SK-N-SH (cell line): Measurements from ENCODE around the gene DLG2. TPM values are rescaled to one million over a fixed set of nuclear protein-coding genes. Genes with fewer than 3 reads are reported as not detected.

Experiments used
- CTCF ChIA-PET: fragments of 300-600, 350-600 bp; formaldehyde crosslinking; extraction: SDS; loops from one replicate; lab custom pipeline; 2021; lab: Yijun Ruan, JAX
- POLR2A ChIA-PET: fragments of 350-600 bp; sonication (Branson Sonifier 250); formaldehyde crosslinking; extraction: SDS; loops from one replicate; lab custom pipeline; 2020; ENCODE audit warnings: antibody characterized with exemption, inconsistent platforms; lab: Yijun Ruan, JAX
- DNase-seq: peaks from one replicate; pipeline ENCODE4 v3.0.0; 2012
- H2AFZ ChIP-seq: fragments of 200-600 bp; sonication (generic); 2 replicates; pipeline ENCODE4 v1.8.1; 2016; ENCODE audit warnings: antibody characterized with exemption, mild to moderate bottlenecking, low read depth
- H3F3A ChIP-seq: fragments of 200-600 bp; sonication (generic); replicated peaks from 2 replicates; pipeline ENCODE3; 2016; ENCODE audit warnings: antibody characterized with exemption, mild to moderate bottlenecking; ENCODE audit not compliant: insufficient read depth
- H3K27ac ChIP-seq, 2 experiments: fragments of 200-500 bp in 1 of 2; fragments of 200-600 bp in 1 of 2; sonication (Bioruptor generic) in 1 of 2; sonication (generic), shearing (Covaris generic) in 1 of 2; 2 replicates each; pipeline versions ENCODE4 v1.5.1 to v1.6.1; 2014 to 2016; ENCODE audit warnings: low read depth in 2 of 2, inconsistent platforms in 1 of 2, low read length in 1 of 2, mild to moderate bottlenecking in 1 of 2, mixed read lengths in 1 of 2
- H3K27me3 ChIP-seq: fragments of 200-600 bp; sonication (generic), shearing (Covaris generic); 2 replicates; pipeline ENCODE4 v1.6.1; 2016; ENCODE audit warnings: mixed run types; ENCODE audit not compliant: insufficient read depth
- H3K36me3 ChIP-seq, 2 experiments: fragments of 200-500 bp in 1 of 2; fragments of 200-600 bp in 1 of 2; sonication (Bioruptor generic) in 1 of 2; sonication (generic) in 1 of 2; replicated peaks in 1 of 2; 2 replicates each; pipeline versions ENCODE3 to v1.5.1; 2014 to 2016; ENCODE audit warnings: low read length in 1 of 2, mild to moderate bottlenecking in 1 of 2; ENCODE audit not compliant: insufficient read depth in 2 of 2, control insufficient read depth in 1 of 2
- H3K4me1 ChIP-seq, 2 experiments: fragments of 200-500 bp in 1 of 2; fragments of 200-600 bp in 1 of 2; sonication (Bioruptor generic) in 1 of 2; sonication (generic), shearing (Covaris generic) in 1 of 2; 2 replicates each; pipeline versions ENCODE4 v1.5.1 to v1.6.1; 2014 to 2016; ENCODE audit warnings: low read depth in 1 of 2, low read length in 1 of 2, mixed run types in 1 of 2; ENCODE audit not compliant: insufficient read depth in 2 of 2, control insufficient read depth in 1 of 2
- H3K4me2 ChIP-seq: fragments of 200-600 bp; sonication (generic), shearing (Covaris generic); 2 replicates; pipeline ENCODE4 v1.6.1; 2017; ENCODE audit warnings: mixed run types
- H3K4me3 ChIP-seq, 2 experiments: fragments of 200-500 bp in 1 of 2; fragments of 200-600 bp in 1 of 2; sonication (Bioruptor generic) in 1 of 2; sonication (generic), shearing (Covaris generic) in 1 of 2; 2 replicates each; pipeline versions ENCODE4 v1.5.1 to v1.8.1; 2014 to 2016; ENCODE audit warnings: low read depth in 2 of 2, inconsistent platforms in 1 of 2, low read length in 1 of 2, mild to moderate bottlenecking in 1 of 2, mixed read lengths in 1 of 2, moderate library complexity in 1 of 2
- H3K79me2 ChIP-seq: fragments of 200-600 bp; sonication (generic); 2 replicates; pipeline ENCODE4 v1.8.1; 2017; ENCODE audit warnings: mild to moderate bottlenecking; ENCODE audit not compliant: insufficient read depth
- H3K9ac ChIP-seq: fragments of 200-600 bp; sonication (generic); 2 replicates; pipeline ENCODE4 v1.6.1; 2017; ENCODE audit warnings: mixed run types
- H3K9me2 ChIP-seq: fragments of 200-600 bp; sonication (generic); 2 replicates; pipeline ENCODE4 v1.6.1; 2017; ENCODE audit warnings: mixed run types
- H3K9me3 ChIP-seq: fragments of 200-600 bp; sonication (generic); 2 replicates; pipeline ENCODE4 v1.6.1; 2017; ENCODE audit warnings: mixed run types, mild to moderate bottlenecking, moderate library complexity
- H4K20me1 ChIP-seq: fragments of 200-600 bp; sonication (generic); 2 replicates; pipeline ENCODE4 v1.6.1; 2017; ENCODE audit warnings: mild to moderate bottlenecking, mixed run types; ENCODE audit not compliant: insufficient read depth
- CHD2 ChIP-seq: fragments of 150-350 bp; IDR thresholded peaks from 2 replicates; pipeline ENCODE4 v1.6.1; 2018; ENCODE audit warnings: low read length; ENCODE audit not compliant: partially characterized antibody
- ELF1 ChIP-seq: IDR thresholded peaks from 2 replicates; pipeline ENCODE4 v1.4.0; 2012
- EZH2phosphoT487 ChIP-seq: fragments of 200-600 bp; sonication (generic); IDR thresholded peaks from 2 replicates; pipeline ENCODE4 v1.6.1; 2017; ENCODE audit warnings: low read depth, mixed run types, mild to moderate bottlenecking, antibody characterized with exemption, moderate library complexity, borderline replicate concordance
- FOXJ3 ChIP-seq: sonication (generic); formaldehyde crosslinking; IDR thresholded peaks from 2 replicates; pipeline ENCODE4 v1.5.1; 2020; ENCODE audit warnings: mild to moderate bottlenecking, missing genetic modification reagents
- GABPA ChIP-seq: IDR thresholded peaks from 2 replicates; pipeline ENCODE4 v1.4.0; 2012; ENCODE audit warnings: low read depth, mild to moderate bottlenecking
- GATA2 ChIP-seq: sonication (generic); formaldehyde crosslinking; IDR thresholded peaks from 2 replicates; pipeline ENCODE4 v1.5.0; 2020; ENCODE audit warnings: mild to moderate bottlenecking, missing genetic modification reagents
- MXI1 ChIP-seq: IDR thresholded peaks from 2 replicates; pipeline ENCODE4 v1.6.1; 2012; ENCODE audit warnings: mild to moderate bottlenecking, low read depth, low read length, improper control_type of control experiment
- NFIC ChIP-seq: IDR thresholded peaks from 2 replicates; pipeline ENCODE4 v1.4.0; 2012; ENCODE audit warnings: borderline replicate concordance
- NRF1 ChIP-seq: IDR thresholded peaks from 2 replicates; pipeline ENCODE4 v1.6.1; 2012; ENCODE audit warnings: low read depth, mild to moderate bottlenecking, low read length
- RFX5 ChIP-seq: IDR thresholded peaks from 2 replicates; pipeline ENCODE4 v1.6.1; 2012; ENCODE audit warnings: mild to moderate bottlenecking, improper control_type of control experiment, low read length
- TCF12 ChIP-seq: IDR thresholded peaks from 2 replicates; pipeline ENCODE4 v1.4.0; 2012
- TEAD4 ChIP-seq: IDR thresholded peaks from 2 replicates; pipeline ENCODE4 v1.4.0; 2012; ENCODE audit warnings: mild to moderate bottlenecking, borderline replicate concordance; ENCODE audit not compliant: insufficient read depth
- WGBS: methylation state at CpG from one replicate; pipeline ENCODE4 v1.1.6; 2017; ENCODE audit warnings: low lambda C conversion rate; 5-methylcytosine and 5-hydroxymethylcytosine counted together
- polyA plus RNA-seq, 3 experiments: library from polyadenylated mRNA; depleted of rRNA; stranded (reverse); fragments of >200 nt; gene quantifications; 2 replicates each; pipeline ENCODE4 v1.2.3, GENCODE V29; 2012
- TF ChIP-seq, protein P1 (sequence below): IDR thresholded peaks from 2 replicates; pipeline ENCODE4 v1.4.0; 2012; ENCODE audit warnings: low read depth, borderline replicate concordance
- TF ChIP-seq, protein P2 (sequence below): IDR thresholded peaks from 2 replicates; pipeline ENCODE4; 2012
- TF ChIP-seq, protein P3 (sequence below): IDR thresholded peaks from 2 replicates; pipeline ENCODE4 v1.4.0; 2012; ENCODE audit warnings: low read depth
- TF ChIP-seq, protein P4 (sequence below): fragments of 150-350 bp; IDR thresholded peaks from 2 replicates; pipeline ENCODE4 v1.6.1; 2016; ENCODE audit warnings: mild to moderate bottlenecking, low read depth, low read length
- TF ChIP-seq, protein P5 (sequence below): fragments of 150-350 bp; IDR thresholded peaks from 2 replicates; pipeline ENCODE4 v1.6.1; 2017; ENCODE audit warnings: antibody characterized with exemption, low read length, low read depth, borderline replicate concordance

DLG2 gene
- polyA plus RNA-seq, 1 of the 3 experiments (the other 2 are of a cell fraction), result 0.21 TPM

DNA sequence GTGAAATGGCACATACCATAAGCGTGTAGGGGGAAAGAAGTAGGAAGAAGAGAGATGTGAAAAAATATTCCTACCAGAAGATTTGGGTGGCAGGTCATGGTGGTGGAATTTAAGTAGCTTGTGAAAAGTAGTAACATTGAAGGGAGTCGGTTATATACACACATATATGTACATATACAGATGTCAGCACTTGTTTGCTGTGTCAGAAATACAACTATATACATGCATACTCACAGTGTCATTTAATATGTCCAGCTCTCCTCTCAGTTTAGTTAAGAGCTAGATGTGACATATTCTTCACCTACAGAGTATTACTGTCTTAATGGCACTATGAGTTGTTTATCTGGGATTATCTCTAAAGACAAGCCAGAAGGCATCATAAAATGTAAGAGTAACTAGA lies 1353.6 kb downstream of the DLG2 start:
- no peaks in the 10 kb centered on the region for H3K4me1 ChIP-seq
- H3K27ac ChIP-seq, result no peak overlapping the region
- no peaks in the 10 kb centered on the region for H3K9me2 ChIP-seq
- no peaks in the 10 kb centered on the region for H3K36me3 ChIP-seq
- H3K27me3 ChIP-seq, result no peaks in the 10 kb centered on the region
- no peak overlapping the region for H3K4me2 ChIP-seq
- no peak overlapping the region for H3K9ac ChIP-seq
- 62% methylated on average over 2 of the region's 2 CpGs for WGBS
- CTCF ChIA-PET, result interaction anchor here (1.0 kb wide), 1 partner anchor 71 kb away, joined by 3 read pairs; no protein-coding TSS in a partner anchor
- H3K4me3 ChIP-seq, result no peak overlapping the region
- H3K9me3 ChIP-seq, result no peaks in the 10 kb centered on the region
- H4K20me1 ChIP-seq, result no peaks in the 10 kb centered on the region
- no peak for DNase-seq
- H2AFZ ChIP-seq, result no peak overlapping the region
- H3K79me2 ChIP-seq, result no peaks in the 10 kb centered on the region
- POLR2A ChIA-PET, result no interaction called here
- TF ChIP-seq TCF12 (no peak), NFIC (no peak), ELF1 (no peak), CHD2 (no peak)
- no peaks in the 10 kb centered on the region for H3F3A ChIP-seq

DNA sequence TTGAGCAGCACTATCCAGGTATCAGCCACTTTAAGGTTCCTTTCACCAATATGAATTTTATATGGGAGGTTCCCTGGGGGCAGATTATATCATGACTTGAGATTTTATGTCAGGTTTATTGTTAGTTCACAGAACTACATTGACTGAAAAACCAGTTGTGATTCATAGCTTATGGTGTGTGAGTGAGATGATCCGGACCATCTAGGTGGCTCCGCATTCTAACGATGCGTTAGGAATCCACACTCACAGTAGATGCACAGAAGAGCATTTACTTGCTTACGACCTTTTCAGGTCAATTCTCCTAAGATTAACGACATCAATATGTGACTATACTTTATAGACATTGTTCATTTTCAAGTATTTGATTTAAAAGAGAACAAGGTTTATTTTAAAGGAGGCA lies 1356.7 kb downstream of the DLG2 start:
- Histone ChIP-seq H3K27ac (no peak overlapping the region), H3K79me2 (no peaks in the 10 kb centered on the region), H3K36me3 (no peaks in the 10 kb centered on the region), H3K27me3 (no peaks in the 10 kb centered on the region; the same call in 1 of the 2 replicates), H3F3A (no peaks in the 10 kb centered on the region), H4K20me1 (no peaks in the 10 kb centered on the region), H2AFZ (no peak overlapping the region), H3K9me2 (no peaks in the 10 kb centered on the region; the same call in 1 of the 2 replicates), H3K9me3 (no peaks in the 10 kb centered on the region), H3K9ac (no peak overlapping the region), H3K4me3 (no peak overlapping the region), H3K4me2 (no peak overlapping the region), H3K4me1 (no peaks in the 10 kb centered on the region)
- no peak for DNase-seq
- 80% methylated on average over 6 of the region's 6 CpGs for WGBS
- ChIA-PET POLR2A (no interaction called here), CTCF (interaction anchor here (1.2 kb wide), 1 partner anchor 434 kb away, joined by 3 read pairs; no protein-coding TSS in a partner anchor)
- no peak for TF ChIP-seq FOXJ3 (CRISPR knock-in tag)
- TF ChIP-seq, protein P1, sequence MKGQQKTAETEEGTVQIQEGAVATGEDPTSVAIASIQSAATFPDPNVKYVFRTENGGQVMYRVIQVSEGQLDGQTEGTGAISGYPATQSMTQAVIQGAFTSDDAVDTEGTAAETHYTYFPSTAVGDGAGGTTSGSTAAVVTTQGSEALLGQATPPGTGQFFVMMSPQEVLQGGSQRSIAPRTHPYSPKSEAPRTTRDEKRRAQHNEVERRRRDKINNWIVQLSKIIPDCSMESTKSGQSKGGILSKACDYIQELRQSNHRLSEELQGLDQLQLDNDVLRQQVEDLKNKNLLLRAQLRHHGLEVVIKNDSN, result no peak
- TF ChIP-seq GATA2 (CRISPR knock-in tag), result no peak
- TF ChIP-seq, protein P2, sequence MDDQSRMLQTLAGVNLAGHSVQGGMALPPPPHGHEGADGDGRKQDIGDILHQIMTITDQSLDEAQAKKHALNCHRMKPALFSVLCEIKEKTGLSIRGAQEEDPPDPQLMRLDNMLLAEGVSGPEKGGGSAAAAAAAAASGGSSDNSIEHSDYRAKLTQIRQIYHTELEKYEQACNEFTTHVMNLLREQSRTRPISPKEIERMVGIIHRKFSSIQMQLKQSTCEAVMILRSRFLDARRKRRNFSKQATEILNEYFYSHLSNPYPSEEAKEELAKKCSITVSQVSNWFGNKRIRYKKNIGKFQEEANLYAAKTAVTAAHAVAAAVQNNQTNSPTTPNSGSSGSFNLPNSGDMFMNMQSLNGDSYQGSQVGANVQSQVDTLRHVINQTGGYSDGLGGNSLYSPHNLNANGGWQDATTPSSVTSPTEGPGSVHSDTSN, result no peak
- TF ChIP-seq, protein P3, sequence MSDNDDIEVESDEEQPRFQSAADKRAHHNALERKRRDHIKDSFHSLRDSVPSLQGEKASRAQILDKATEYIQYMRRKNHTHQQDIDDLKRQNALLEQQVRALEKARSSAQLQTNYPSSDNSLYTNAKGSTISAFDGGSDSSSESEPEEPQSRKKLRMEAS, result no peak
- TF ChIP-seq EZH2phosphoT487, result no peak
- no peak for TF ChIP-seq TEAD4
- no peak for TF ChIP-seq RFX5
- no peak for TF ChIP-seq MXI1
- no peak for TF ChIP-seq GABPA
- TF ChIP-seq, protein P4, sequence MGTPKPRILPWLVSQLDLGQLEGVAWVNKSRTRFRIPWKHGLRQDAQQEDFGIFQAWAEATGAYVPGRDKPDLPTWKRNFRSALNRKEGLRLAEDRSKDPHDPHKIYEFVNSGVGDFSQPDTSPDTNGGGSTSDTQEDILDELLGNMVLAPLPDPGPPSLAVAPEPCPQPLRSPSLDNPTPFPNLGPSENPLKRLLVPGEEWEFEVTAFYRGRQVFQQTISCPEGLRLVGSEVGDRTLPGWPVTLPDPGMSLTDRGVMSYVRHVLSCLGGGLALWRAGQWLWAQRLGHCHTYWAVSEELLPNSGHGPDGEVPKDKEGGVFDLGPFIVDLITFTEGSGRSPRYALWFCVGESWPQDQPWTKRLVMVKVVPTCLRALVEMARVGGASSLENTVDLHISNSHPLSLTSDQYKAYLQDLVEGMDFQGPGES, result no peak
- TF ChIP-seq NRF1, result no peak
- TF ChIP-seq, protein P5, sequence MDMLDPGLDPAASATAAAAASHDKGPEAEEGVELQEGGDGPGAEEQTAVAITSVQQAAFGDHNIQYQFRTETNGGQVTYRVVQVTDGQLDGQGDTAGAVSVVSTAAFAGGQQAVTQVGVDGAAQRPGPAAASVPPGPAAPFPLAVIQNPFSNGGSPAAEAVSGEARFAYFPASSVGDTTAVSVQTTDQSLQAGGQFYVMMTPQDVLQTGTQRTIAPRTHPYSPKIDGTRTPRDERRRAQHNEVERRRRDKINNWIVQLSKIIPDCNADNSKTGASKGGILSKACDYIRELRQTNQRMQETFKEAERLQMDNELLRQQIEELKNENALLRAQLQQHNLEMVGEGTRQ, result no peak
